Activated CD4-positive, alpha-beta memory T cell treated with anti-CD3 and anti-CD28 coated beads, Interleukin-2, amount 10 ng/mL, durations not matched to agents 7 days and 5 days (primary cell): Measurements from ENCODE around the gene KCNMA1. TPM values are rescaled to one million over a fixed set of nuclear protein-coding genes. Genes with fewer than 3 reads are reported as not detected.
"Not testable (repeated sequence)": the region's sequence is repeated elsewhere in the genome, so short reads cannot be mapped to it uniquely, and the experiment has no call there.

Experiments
- CTCF ChIA-PET: fragments of 350-600 bp; sonication (Branson Sonifier 250); formaldehyde crosslinking; loops from one replicate; lab custom pipeline; 2021; ENCODE audit warnings: antibody characterized with exemption, inconsistent platforms; lab: Charles Lee
- POLR2A ChIA-PET: fragments of 350-600 bp; sonication (Branson Sonifier 250); formaldehyde crosslinking; loops from one replicate; lab custom pipeline; 2021; ENCODE audit warnings: antibody characterized with exemption; lab: Charles Lee
- DNase-seq: peaks from one replicate; pipeline ENCODE4 v3.0.0-alpha.2; 2020
- H3K27ac Mint-ChIP-seq: one replicate; pipeline ENCODE4 v1.8.0; 2021; ENCODE audit warnings: mild to moderate bottlenecking, mixed read lengths
- H3K27me3 Mint-ChIP-seq: one replicate; pipeline ENCODE4 v1.8.0; 2021; ENCODE audit warnings: mixed read lengths
- H3K36me3 Mint-ChIP-seq: one replicate; pipeline ENCODE4 v1.8.0; 2021; ENCODE audit warnings: low read depth, mixed read lengths
- H3K4me1 Mint-ChIP-seq: one replicate; pipeline ENCODE4 v1.8.0; 2021; ENCODE audit warnings: mixed read lengths
- H3K4me3 Mint-ChIP-seq: one replicate; pipeline ENCODE4 v1.8.0; 2021; ENCODE audit warnings: mild to moderate bottlenecking, mixed read lengths
- H3K9me3 Mint-ChIP-seq: one replicate; pipeline ENCODE4 v1.8.0; 2021; ENCODE audit warnings: mixed read lengths
- total RNA-seq, 2 experiments: library from RNA; stranded (reverse); gene quantifications; one replicate each; pipeline ENCODE4 v1.2.3, GENCODE V29; 2021

The KCNMA1 gene
- total RNA-seq, 2 experiments from 2014 or later = 0.25 to 0.38 TPM

- Mint-ChIP-seq H3K4me3 (no peak overlapping the region), H3K36me3 (no peaks in the 10 kb centered on the region), H3K27ac (no peak overlapping the region), H3K4me1 (no peaks in the 10 kb centered on the region), H3K27me3 (peaks cover 1% of the 10 kb centered on the region), H3K9me3 (no peaks in the 10 kb centered on the region)
- ChIA-PET CTCF (no interaction called here), POLR2A (no interaction called here)
- no peak for DNase-seq
Measured at GRCh38 chr10:77529050-77529576, 108.5 kb downstream of the KCNMA1 start.

GRCh38 chr10:77527839-77528238 lies 109.8 kb downstream of the KCNMA1 start:
- Mint-ChIP-seq H3K36me3 (no peaks in the 10 kb centered on the region), H3K4me3 (no peak overlapping the region), H3K27me3 (no peaks in the 10 kb centered on the region), H3K9me3 (no peaks in the 10 kb centered on the region), H3K27ac (no peak overlapping the region), H3K4me1 (no peaks in the 10 kb centered on the region)
- DNase-seq = no peak
- POLR2A ChIA-PET = no interaction called here
- CTCF ChIA-PET = no interaction called here

GRCh38 chr10:77526868-77527617 lies 110.6 kb downstream of the KCNMA1 start:
- no peak overlapping the region for H3K4me3 Mint-ChIP-seq
- POLR2A ChIA-PET = no interaction called here
- no peak for DNase-seq
- CTCF ChIA-PET = no interaction called here
- no peaks in the 10 kb centered on the region for H3K9me3 Mint-ChIP-seq
- H3K27me3 Mint-ChIP-seq = no peaks in the 10 kb centered on the region
- H3K27ac Mint-ChIP-seq = no peak overlapping the region
- no peaks in the 10 kb centered on the region for H3K4me1 Mint-ChIP-seq
- H3K36me3 Mint-ChIP-seq = no peaks in the 10 kb centered on the region

- H3K4me3 Mint-ChIP-seq = no peak overlapping the region
- H3K27me3 Mint-ChIP-seq = no peaks in the 10 kb centered on the region
- no peak overlapping the region for H3K27ac Mint-ChIP-seq
- no peaks in the 10 kb centered on the region for H3K9me3 Mint-ChIP-seq
- ChIA-PET CTCF (no interaction called here), POLR2A (no interaction called here)
- no peaks in the 10 kb centered on the region for H3K4me1 Mint-ChIP-seq
- DNase-seq = no peak
- no peaks in the 10 kb centered on the region for H3K36me3 Mint-ChIP-seq
Measured at GRCh38 chr10:77524281-77524711, 113.3 kb downstream of the KCNMA1 start.

- Mint-ChIP-seq H3K4me3 (no peak overlapping the region), H3K36me3 (no peaks in the 10 kb centered on the region), H3K27ac (no peak overlapping the region), H3K27me3 (no peaks in the 10 kb centered on the region), H3K9me3 (no peaks in the 10 kb centered on the region), H3K4me1 (no peaks in the 10 kb centered on the region)
- no peak for DNase-seq
- ChIA-PET CTCF (no interaction called here), POLR2A (no interaction called here)
Measured at GRCh38 chr10:77522268-77522809, 115.3 kb downstream of the KCNMA1 start.

GRCh38 chr10:77520995-77521394 lies 116.6 kb downstream of the KCNMA1 start:
- CTCF ChIA-PET = no interaction called here
- Mint-ChIP-seq H3K36me3 (no peaks in the 10 kb centered on the region), H3K4me3 (no peak overlapping the region), H3K9me3 (no peaks in the 10 kb centered on the region), H3K27ac (no peak overlapping the region), H3K27me3 (no peaks in the 10 kb centered on the region), H3K4me1 (no peaks in the 10 kb centered on the region)
- POLR2A ChIA-PET = no interaction called here
- no peak for DNase-seq

GRCh38 chr10:77520290-77520689 lies 117.3 kb downstream of the KCNMA1 start:
- Mint-ChIP-seq H3K9me3 (no peaks in the 10 kb centered on the region), H3K4me1 (no peaks in the 10 kb centered on the region), H3K27me3 (no peaks in the 10 kb centered on the region), H3K36me3 (no peaks in the 10 kb centered on the region), H3K4me3 (no peak overlapping the region), H3K27ac (no peak overlapping the region)
- ChIA-PET CTCF (no interaction called here), POLR2A (no interaction called here)
- DNase-seq = no peak

- CTCF ChIA-PET, H3K4me3 Mint-ChIP-seq: not testable (repeated sequence)
Measured at GRCh38 chr10:77519791-77520190, 117.8 kb downstream of the KCNMA1 start.

GRCh38 chr10:77518910-77519274 lies 118.7 kb downstream of the KCNMA1 start:
- CTCF ChIA-PET = no interaction called here
- no peak for DNase-seq
- Mint-ChIP-seq H3K4me1 (no peaks in the 10 kb centered on the region), H3K4me3 (no peak overlapping the region), H3K27me3 (no peaks in the 10 kb centered on the region), H3K9me3 (no peaks in the 10 kb centered on the region), H3K27ac (no peak overlapping the region), H3K36me3 (no peaks in the 10 kb centered on the region)
- POLR2A ChIA-PET = no interaction called here

More at GRCh38 chr10:77519791-77520190, 117.8 kb downstream of the KCNMA1 start:
- H3K27ac Mint-ChIP-seq, H3K4me1 Mint-ChIP-seq, H3K27me3 Mint-ChIP-seq, POLR2A ChIA-PET, H3K9me3 Mint-ChIP-seq, DNase-seq, H3K36me3 Mint-ChIP-seq: not testable (repeated sequence)

- CTCF ChIA-PET = no interaction called here
- no peak overlapping the region for H3K4me3 Mint-ChIP-seq
- DNase-seq = no peak
- H3K36me3 Mint-ChIP-seq = no peaks in the 10 kb centered on the region
- H3K27ac Mint-ChIP-seq = no peak overlapping the region
- no peaks in the 10 kb centered on the region for H3K9me3 Mint-ChIP-seq
- H3K4me1 Mint-ChIP-seq = no peaks in the 10 kb centered on the region
- POLR2A ChIA-PET = no interaction called here
- H3K27me3 Mint-ChIP-seq = no peaks in the 10 kb centered on the region
Measured at GRCh38 chr10:77518241-77518909, 119.2 kb downstream of the KCNMA1 start.

- H3K36me3 Mint-ChIP-seq = no peaks in the 10 kb centered on the region
- no peaks in the 10 kb centered on the region for H3K27me3 Mint-ChIP-seq
- POLR2A ChIA-PET = no interaction called here
Measured at GRCh38 chr10:77516575-77516974, 121.0 kb downstream of the KCNMA1 start.

GRCh38 chr10:77514870-77515269 lies 122.7 kb downstream of the KCNMA1 start:
- Mint-ChIP-seq H3K4me3 (no peak overlapping the region), H3K36me3 (no peaks in the 10 kb centered on the region), H3K27ac (no peak overlapping the region), H3K27me3 (no peaks in the 10 kb centered on the region), H3K4me1 (no peaks in the 10 kb centered on the region), H3K9me3 (no peaks in the 10 kb centered on the region)
- no peak for DNase-seq
- CTCF ChIA-PET = no interaction called here
- POLR2A ChIA-PET = no interaction called here

More at GRCh38 chr10:77516575-77516974, 121.0 kb downstream of the KCNMA1 start:
- DNase-seq = no peak
- Mint-ChIP-seq H3K9me3 (no peaks in the 10 kb centered on the region), H3K4me1 (no peaks in the 10 kb centered on the region), H3K4me3 (no peak overlapping the region), H3K27ac (no peak overlapping the region)
- CTCF ChIA-PET = no interaction called here

- H3K36me3 Mint-ChIP-seq = no peaks in the 10 kb centered on the region
- no peak overlapping the region for H3K27ac Mint-ChIP-seq
- no peak for DNase-seq
- no peak overlapping the region for H3K4me3 Mint-ChIP-seq
- POLR2A ChIA-PET = no interaction called here
- CTCF ChIA-PET = no interaction called here
- H3K4me1 Mint-ChIP-seq = no peaks in the 10 kb centered on the region
- H3K27me3 Mint-ChIP-seq = no peaks in the 10 kb centered on the region
- no peaks in the 10 kb centered on the region for H3K9me3 Mint-ChIP-seq
Measured at GRCh38 chr10:77513781-77514331, 123.8 kb downstream of the KCNMA1 start.
